ENCODE data around the gene CACNA2D3. TPM values are rescaled to one million over a fixed set of nuclear protein-coding genes. Genes with fewer than 3 reads are reported as not detected.

Gene CACNA2D3
- total RNA-seq, 2 donors from 2014 or later = 0.97 TPM; not detected in 1

GRCh38 chr3:54259636-54260035 lies 137.3 kb downstream of the CACNA2D3 start:
- no peaks in the 10 kb centered on the region for H3K36me3 ChIP-seq (ENCODE audit: control insufficient read depth, insufficient read depth, low read length)
- Mint-ChIP-seq H3K27ac (no peak overlapping the region), H3K36me3 (ENCODE audit: low read depth) (no peaks in the 10 kb centered on the region), H3K27me3 (ENCODE audit: insufficient read depth) (no peaks in the 10 kb centered on the region), H3K4me1 (no peaks in the 10 kb centered on the region), H3K4me3 (no peak overlapping the region), H3K9me3 (no peaks in the 10 kb centered on the region)
- H3K27me3 ChIP-seq (ENCODE audit: control insufficient read depth, insufficient read depth, low read length, poor library complexity, severe bottlenecking) = no peaks in the 10 kb centered on the region
- no peak for TF ChIP-seq CTCF (conservative IDR thresholded peaks at IDR 0.05)
- no peak overlapping the region for H3K9ac ChIP-seq (ENCODE audit: extremely low read depth, low read length, poor library complexity, severe bottlenecking)
- H3K9me3 ChIP-seq (ENCODE audit: control insufficient read depth, low read length) = no peaks in the 10 kb centered on the region
- H3K4me3 ChIP-seq (ENCODE audit: low read length) = no peak overlapping the region
- H3K27ac ChIP-seq (ENCODE audit: low read depth, low read length) = no peak overlapping the region
- no peak for DNase-seq
- WGBS, 2 experiments (ENCODE audit: insufficient coverage in 1 of 2, insufficient read length in 1 of 2) = 80 to 83% methylated on average over 1 to 2 of the region's 2 CpGs
- no peaks in the 10 kb centered on the region for H3K4me1 ChIP-seq (ENCODE audit: control insufficient read depth, insufficient read depth, low read length)

- no peaks in the 10 kb centered on the region for H3K36me3 Mint-ChIP-seq (ENCODE audit: low read depth)
- no peaks in the 10 kb centered on the region for H3K9me3 Mint-ChIP-seq
- no peak for TF ChIP-seq CTCF (conservative IDR thresholded peaks at IDR 0.05)
- no peak for DNase-seq
- Histone ChIP-seq H3K27me3 (ENCODE audit: control insufficient read depth, insufficient read depth, low read length, poor library complexity, severe bottlenecking) (no peaks in the 10 kb centered on the region), H3K9ac (ENCODE audit: extremely low read depth, low read length, poor library complexity, severe bottlenecking) (no peak overlapping the region), H3K9me3 (ENCODE audit: control insufficient read depth, low read length) (no peaks in the 10 kb centered on the region), H3K27ac (ENCODE audit: low read depth, low read length) (no peak overlapping the region), H3K4me3 (ENCODE audit: low read length) (no peak overlapping the region), H3K4me1 (ENCODE audit: control insufficient read depth, insufficient read depth, low read length) (no peaks in the 10 kb centered on the region), H3K36me3 (ENCODE audit: control insufficient read depth, insufficient read depth, low read length) (no peaks in the 10 kb centered on the region)
- H3K27ac Mint-ChIP-seq = no peak overlapping the region
- 88 to 94% methylated on average over 3 of the region's 3 CpGs for WGBS, 2 experiments (ENCODE audit: insufficient coverage in 1 of 2, insufficient read length in 1 of 2)
- no peaks in the 10 kb centered on the region for H3K4me1 Mint-ChIP-seq
- no peak overlapping the region for H3K4me3 Mint-ChIP-seq
- no peaks in the 10 kb centered on the region for H3K27me3 Mint-ChIP-seq (ENCODE audit: insufficient read depth)
Measured at GRCh38 chr3:54261141-54261540, 138.8 kb downstream of the CACNA2D3 start.

- no peak overlapping the region for H3K9ac ChIP-seq (ENCODE audit: extremely low read depth, low read length, poor library complexity, severe bottlenecking)
- H3K27me3 ChIP-seq (ENCODE audit: control insufficient read depth, insufficient read depth, low read length, poor library complexity, severe bottlenecking) = no peaks in the 10 kb centered on the region
- Mint-ChIP-seq H3K9me3 (no peaks in the 10 kb centered on the region), H3K27me3 (ENCODE audit: insufficient read depth) (no peaks in the 10 kb centered on the region), H3K27ac (no peak overlapping the region), H3K36me3 (ENCODE audit: low read depth) (no peaks in the 10 kb centered on the region), H3K4me1 (no peaks in the 10 kb centered on the region), H3K4me3 (no peak overlapping the region)
- H3K4me3 ChIP-seq (ENCODE audit: low read length) = no peak overlapping the region
- H3K27ac ChIP-seq (ENCODE audit: low read depth, low read length) = no peak overlapping the region
- 91 to 100% methylated on average over 3 of the region's 6 CpGs for WGBS, 2 experiments (ENCODE audit: insufficient coverage in 1 of 2, insufficient read length in 1 of 2)
- no peaks in the 10 kb centered on the region for H3K9me3 ChIP-seq (ENCODE audit: control insufficient read depth, low read length)
- no peaks in the 10 kb centered on the region for H3K4me1 ChIP-seq (ENCODE audit: control insufficient read depth, insufficient read depth, low read length)
- no peak for DNase-seq
- TF ChIP-seq CTCF (conservative IDR thresholded peaks at IDR 0.05) = no peak
- H3K36me3 ChIP-seq (ENCODE audit: control insufficient read depth, insufficient read depth, low read length) = no peaks in the 10 kb centered on the region
Measured at GRCh38 chr3:54262541-54262940, 140.2 kb downstream of the CACNA2D3 start.

Data from endodermal cell (in vitro differentiated cells).